BLaER1 treated with 17β-estradiol and CSF1 and Interleukin-3, amounts not matched to agents 10 nM and 100 nM (cell line): Measurements from ENCODE around the gene EPB41L4A.
"Not testable (repeated sequence)": the region's sequence is repeated elsewhere in the genome, so short reads cannot be mapped to it uniquely, and the experiment has no call there.

Experiments used
- H3K27ac ChIP-seq, 11 experiments: shearing (Covaris generic); formaldehyde crosslinking; 2 replicates each; pipeline ENCODE4 v1.8.1; 2022
- H3K27me3 ChIP-seq, 11 experiments: shearing (Covaris generic); formaldehyde crosslinking; 2 replicates each; pipeline ENCODE4 v1.8.1; 2022
- H3K36me3 ChIP-seq, 11 experiments: shearing (Covaris generic); formaldehyde crosslinking; 2 replicates each; pipeline ENCODE4 v1.8.1; 2022
- H3K4me1 ChIP-seq, 10 experiments: shearing (Covaris generic); formaldehyde crosslinking; 2 replicates each; pipeline ENCODE4 v1.8.1; 2022
- H3K4me2 ChIP-seq, 11 experiments: shearing (Covaris generic); formaldehyde crosslinking; 2 replicates each; pipeline ENCODE4 v1.8.1; 2022
- H3K4me3 ChIP-seq, 10 experiments: shearing (Covaris generic); formaldehyde crosslinking; 2 replicates each; pipeline ENCODE4 v1.8.1; 2022
- H3K9ac ChIP-seq, 11 experiments: shearing (Covaris generic); formaldehyde crosslinking; 2 replicates each; pipeline ENCODE4 v1.8.1; 2022
- H3K9me3 ChIP-seq, 11 experiments: shearing (Covaris generic); formaldehyde crosslinking; replicated peaks in 1 of 11; 2 replicates each; pipeline ENCODE4 v1.8.1; 2022
- H4K20me1 ChIP-seq, 11 experiments: shearing (Covaris generic); formaldehyde crosslinking; 2 replicates each; pipeline ENCODE4 v1.8.1; 2022
- Cebpa-rat ChIP-seq, 11 experiments: shearing (Covaris generic); IDR thresholded peaks; 2 replicates each; pipeline ENCODE4 v1.8.1; 2022

EPB41L4A gene

DNA sequence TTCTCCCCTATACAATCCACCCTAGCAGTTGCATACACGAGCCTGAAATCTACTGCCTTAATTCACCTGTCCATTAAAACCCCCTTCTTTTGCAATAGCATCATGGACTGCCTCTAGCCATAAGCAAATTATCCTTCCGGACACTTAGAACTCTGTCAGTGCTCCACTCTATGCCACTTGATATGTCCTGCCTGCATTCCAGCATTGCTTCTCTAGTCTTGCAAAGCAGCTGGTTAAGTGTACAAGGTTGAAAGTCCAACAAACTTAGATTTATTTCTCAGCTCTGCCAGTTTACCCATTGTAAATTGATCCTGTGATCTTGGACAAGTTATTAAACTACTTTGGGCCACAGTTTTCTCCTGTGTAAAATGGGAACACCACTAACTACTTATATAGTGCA is 197.9 kb downstream of the EPB41L4A start:
- H3K27me3 ChIP-seq: no peaks in the 10 kb centered on the region
- H3K9ac ChIP-seq: no peak overlapping the region
- no peak overlapping the region for H3K27ac ChIP-seq
- H3K36me3 ChIP-seq: no peaks in the 10 kb centered on the region
- H3K4me3 ChIP-seq: no peak overlapping the region
- H4K20me1 ChIP-seq: no peaks in the 10 kb centered on the region
- no peaks in the 10 kb centered on the region for H3K9me3 ChIP-seq
- TF ChIP-seq Cebpa-rat (IDR thresholded peaks at IDR 0.05): no peak
- H3K4me2 ChIP-seq: no peak overlapping the region
- H3K4me1 ChIP-seq: no peaks in the 10 kb centered on the region

- H3K36me3 ChIP-seq: no peaks in the 10 kb centered on the region
- TF ChIP-seq Cebpa-rat (IDR thresholded peaks at IDR 0.05): no peak
Measured at GRCh38 chr5:112219000-112219399, 200.1 kb downstream of the EPB41L4A start.

GRCh38 chr5:112217843-112218579 is 201.1 kb downstream of the EPB41L4A start:
- H3K9ac ChIP-seq: no peak overlapping the region
- no peaks in the 10 kb centered on the region for H3K36me3 ChIP-seq
- no peak overlapping the region for H3K4me2 ChIP-seq
- H3K4me1 ChIP-seq: no peaks in the 10 kb centered on the region
- no peak overlapping the region for H3K27ac ChIP-seq
- no peak overlapping the region for H3K4me3 ChIP-seq
- no peak for TF ChIP-seq Cebpa-rat (IDR thresholded peaks at IDR 0.05)
- H3K27me3 ChIP-seq: no peaks in the 10 kb centered on the region
- no peaks in the 10 kb centered on the region for H3K9me3 ChIP-seq
- no peaks in the 10 kb centered on the region for H4K20me1 ChIP-seq

More at GRCh38 chr5:112219000-112219399, 200.1 kb downstream of the EPB41L4A start:
- Histone ChIP-seq H3K4me1 (no peaks in the 10 kb centered on the region), H3K27me3 (no peaks in the 10 kb centered on the region), H3K4me3 (no peak overlapping the region), H3K9me3 (no peaks in the 10 kb centered on the region), H3K9ac (no peak overlapping the region), H3K4me2 (no peak overlapping the region), H4K20me1 (no peaks in the 10 kb centered on the region), H3K27ac (no peak overlapping the region)

- no peaks in the 10 kb centered on the region for H3K4me1 ChIP-seq
- H4K20me1 ChIP-seq: no peaks in the 10 kb centered on the region
- no peak for TF ChIP-seq Cebpa-rat (IDR thresholded peaks at IDR 0.05)
- no peak overlapping the region for H3K4me3 ChIP-seq
- no peaks in the 10 kb centered on the region for H3K27me3 ChIP-seq
- no peak overlapping the region for H3K27ac ChIP-seq
- H3K9ac ChIP-seq: no peak overlapping the region
- H3K36me3 ChIP-seq: no peaks in the 10 kb centered on the region
- H3K4me2 ChIP-seq: no peak overlapping the region
- no peaks in the 10 kb centered on the region for H3K9me3 ChIP-seq
Measured at GRCh38 chr5:112216140-112216539, 202.9 kb downstream of the EPB41L4A start.

DNA sequence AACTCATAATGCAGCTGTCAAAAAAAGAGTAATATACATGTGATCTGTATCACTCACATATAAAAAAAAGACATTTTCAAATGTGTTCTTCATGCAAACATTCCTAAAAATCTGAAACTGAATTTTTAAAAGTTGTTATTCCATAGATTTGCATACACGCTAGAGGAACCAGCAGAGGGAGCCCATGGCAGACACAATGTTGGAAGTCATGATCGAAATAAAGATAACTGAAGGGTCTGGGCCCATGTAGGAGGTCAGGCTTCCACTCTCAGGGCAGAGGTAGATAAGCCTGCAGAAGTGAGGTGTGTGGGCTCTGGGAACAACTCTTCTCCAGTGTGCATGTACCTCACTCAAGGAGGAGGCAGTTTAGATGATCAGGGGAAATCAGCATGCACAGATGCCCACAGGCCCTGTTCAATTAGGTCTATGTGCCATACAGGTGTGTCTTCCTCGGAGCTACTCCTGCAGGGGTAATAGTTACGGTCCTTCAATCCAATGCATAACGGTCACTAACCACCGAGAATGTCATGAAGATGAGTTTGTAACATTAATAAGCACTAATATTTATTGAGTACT is 208.6 kb downstream of the EPB41L4A start:
- TF ChIP-seq Cebpa-rat (IDR thresholded peaks at IDR 0.05): no peak

GRCh38 chr5:112208699-112209615 is 210.1 kb downstream of the EPB41L4A start:
- Histone ChIP-seq H4K20me1 (no peaks in the 10 kb centered on the region), H3K9me3 (no peaks in the 10 kb centered on the region), H3K27me3 (no peaks in the 10 kb centered on the region), H3K36me3 (no peaks in the 10 kb centered on the region), H3K27ac (peak overlapping the region in 4 of 11 experiments; percentile 20 to 68 (median 52); a peak in 8 of 22 replicates), H3K9ac (peak overlapping the region in 2 of 11 experiments; percentile 17 to 26; a peak in 3 of 22 replicates), H3K4me2 (peak overlapping the region in 5 of 11 experiments; percentile 5 to 69 (median 63); a peak in 9 of 22 replicates), H3K4me3 (no peak overlapping the region), H3K4me1 (peaks cover 6 to 20% (median 13%) of the 10 kb centered on the region in 10 experiments; a peak in 18 of 20 replicates)
- no peak for TF ChIP-seq Cebpa-rat (IDR thresholded peaks at IDR 0.05)

More for the DNA sequence above, 208.6 kb downstream of the EPB41L4A start:
- Histone ChIP-seq H3K9ac (no peak overlapping the region), H3K4me3 (no peak overlapping the region), H4K20me1 (no peaks in the 10 kb centered on the region), H3K4me1 (peaks cover 6 to 20% (median 10%) of the 10 kb centered on the region in 10 experiments; a peak in 17 of 20 replicates), H3K9me3 (no peaks in the 10 kb centered on the region), H3K27ac (no peak overlapping the region), H3K4me2 (no peak overlapping the region), H3K27me3 (no peaks in the 10 kb centered on the region), H3K36me3 (no peaks in the 10 kb centered on the region)

GRCh38 chr5:112208195-112208594 is 210.9 kb downstream of the EPB41L4A start:
- Histone ChIP-seq H3K27ac (peak overlapping the region in 3 of 11 experiments; percentile 31 to 68 (median 65); a peak in 5 of 22 replicates), H3K4me1 (peaks cover 11 to 23% (median 19%) of the 10 kb centered on the region in 10 experiments; a peak in 19 of 20 replicates), H3K4me2 (peak overlapping the region in 4 of 11 experiments; percentile 56 to 69 (median 64); a peak in 6 of 22 replicates)
- H3K9me3 ChIP-seq, H3K9ac ChIP-seq, H3K4me3 ChIP-seq, H4K20me1 ChIP-seq, H3K36me3 ChIP-seq, H3K27me3 ChIP-seq: not testable (repeated sequence)

DNA sequence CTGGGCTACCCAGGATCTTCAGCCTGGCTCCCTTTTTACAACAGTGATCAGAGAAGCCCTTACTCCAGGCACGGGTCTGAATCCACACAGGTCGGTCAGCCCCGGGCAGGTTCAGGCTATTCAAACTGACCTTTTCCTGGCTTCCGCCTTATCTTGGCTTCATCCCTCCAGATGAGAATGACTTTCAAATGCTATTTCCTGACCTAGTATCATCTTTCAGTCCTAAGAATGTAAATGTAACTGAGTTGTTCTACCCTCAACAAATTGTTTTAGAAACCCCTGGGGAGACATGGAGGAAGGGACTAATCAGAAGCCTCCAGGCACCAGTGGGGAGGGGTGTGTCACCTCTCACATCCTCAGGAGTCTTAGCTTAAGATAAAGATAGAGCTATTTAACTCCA is 213.2 kb downstream of the EPB41L4A start:
- no peak for TF ChIP-seq Cebpa-rat (IDR thresholded peaks at IDR 0.05)
- Histone ChIP-seq H4K20me1 (no peaks in the 10 kb centered on the region), H3K9ac (no peak overlapping the region), H3K4me2 (peak overlapping the region in 5 of 11 experiments; percentile 4 to 30 (median 16); a peak in 5 of 22 replicates), H3K27ac (no peak overlapping the region), H3K4me1 (peaks cover 15 to 30% (median 24%) of the 10 kb centered on the region in 10 experiments; a peak in 19 of 20 replicates), H3K4me3 (no peak overlapping the region), H3K9me3 (no peaks in the 10 kb centered on the region), H3K27me3 (no peaks in the 10 kb centered on the region), H3K36me3 (no peaks in the 10 kb centered on the region)

DNA sequence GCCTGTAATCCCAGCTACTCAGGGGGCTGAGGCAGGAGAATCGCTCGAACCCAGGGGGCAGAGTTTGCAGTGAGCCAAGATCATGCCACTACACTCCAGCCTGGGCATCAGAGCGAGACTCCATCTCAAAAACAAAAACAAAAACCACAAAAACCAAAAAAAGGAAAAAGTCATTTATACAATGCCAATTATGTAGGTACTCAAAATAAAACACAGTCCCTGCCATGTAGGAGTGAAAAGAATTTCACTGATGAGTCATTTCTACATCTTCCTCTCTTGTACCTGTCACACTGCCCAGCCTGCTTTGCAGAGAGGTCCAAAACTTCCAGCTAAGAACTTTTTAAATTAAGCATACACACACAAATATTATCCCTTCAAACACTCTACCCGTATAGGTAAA is 215.8 kb downstream of the EPB41L4A start:
- Histone ChIP-seq H3K27me3 (no peaks in the 10 kb centered on the region), H3K9ac (no peak overlapping the region), H4K20me1 (no peaks in the 10 kb centered on the region), H3K4me1 (peaks cover 7 to 35% (median 26%) of the 10 kb centered on the region in 10 experiments; a peak in 18 of 20 replicates), H3K4me2 (peak overlapping the region in 9 of 11 experiments; percentile 13 to 45 (median 37); a peak in 13 of 22 replicates), H3K27ac (no peak overlapping the region), H3K36me3 (no peaks in the 10 kb centered on the region), H3K9me3 (no peaks in the 10 kb centered on the region), H3K4me3 (no peak overlapping the region)
- no peak for TF ChIP-seq Cebpa-rat (IDR thresholded peaks at IDR 0.05)
